Amniotic stem cell (primary cell): ENCODE data around the gene DNAH2.

Experiments used
- DNase-seq: peaks from one replicate; lab custom pipeline; 2025; lab: John Stamatoyannopoulos, UW

DNAH2 gene

DNA sequence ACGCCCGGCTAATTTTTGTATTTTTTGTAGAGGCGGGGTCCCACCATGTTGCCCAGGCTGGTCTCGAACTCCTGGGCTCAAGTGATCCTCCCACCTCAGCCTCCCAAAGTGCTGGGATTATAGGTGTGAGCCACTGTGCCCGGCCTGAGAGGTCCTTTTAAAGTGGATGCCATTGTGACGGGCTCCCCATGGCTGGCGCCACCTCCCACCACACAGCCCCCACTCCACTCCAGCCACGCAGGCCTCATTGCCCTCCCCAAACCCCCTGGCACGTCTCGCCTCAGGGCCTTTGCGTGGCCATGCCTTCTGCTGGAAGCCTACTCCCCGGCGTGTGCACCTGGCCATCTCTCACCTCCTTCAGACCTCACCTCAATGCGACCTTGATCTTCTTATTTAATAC is 104.6 kb downstream of the DNAH2 start:
- no peak for DNase-seq

DNA sequence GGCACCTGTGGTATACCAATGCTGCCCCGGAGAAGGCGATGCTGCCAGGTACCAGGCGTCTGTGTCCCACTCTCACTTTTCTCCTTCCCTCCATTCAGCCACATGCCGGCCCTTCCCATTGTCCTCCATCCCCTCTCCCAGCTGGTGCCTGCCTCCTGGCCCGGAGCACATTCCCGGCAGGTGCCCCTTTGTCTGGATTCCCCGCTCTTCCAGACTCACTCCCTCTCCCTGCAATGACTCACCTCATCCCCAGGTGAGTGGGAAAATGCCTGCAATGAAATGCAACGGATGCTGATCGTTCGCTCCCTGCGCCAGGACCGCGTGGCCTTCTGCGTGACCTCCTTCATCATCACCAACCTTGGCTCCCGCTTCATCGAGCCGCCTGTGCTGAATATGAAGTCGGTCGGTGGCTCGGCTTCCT is 106.0 kb downstream of the DNAH2 start:
- DNase-seq: no peak

DNA sequence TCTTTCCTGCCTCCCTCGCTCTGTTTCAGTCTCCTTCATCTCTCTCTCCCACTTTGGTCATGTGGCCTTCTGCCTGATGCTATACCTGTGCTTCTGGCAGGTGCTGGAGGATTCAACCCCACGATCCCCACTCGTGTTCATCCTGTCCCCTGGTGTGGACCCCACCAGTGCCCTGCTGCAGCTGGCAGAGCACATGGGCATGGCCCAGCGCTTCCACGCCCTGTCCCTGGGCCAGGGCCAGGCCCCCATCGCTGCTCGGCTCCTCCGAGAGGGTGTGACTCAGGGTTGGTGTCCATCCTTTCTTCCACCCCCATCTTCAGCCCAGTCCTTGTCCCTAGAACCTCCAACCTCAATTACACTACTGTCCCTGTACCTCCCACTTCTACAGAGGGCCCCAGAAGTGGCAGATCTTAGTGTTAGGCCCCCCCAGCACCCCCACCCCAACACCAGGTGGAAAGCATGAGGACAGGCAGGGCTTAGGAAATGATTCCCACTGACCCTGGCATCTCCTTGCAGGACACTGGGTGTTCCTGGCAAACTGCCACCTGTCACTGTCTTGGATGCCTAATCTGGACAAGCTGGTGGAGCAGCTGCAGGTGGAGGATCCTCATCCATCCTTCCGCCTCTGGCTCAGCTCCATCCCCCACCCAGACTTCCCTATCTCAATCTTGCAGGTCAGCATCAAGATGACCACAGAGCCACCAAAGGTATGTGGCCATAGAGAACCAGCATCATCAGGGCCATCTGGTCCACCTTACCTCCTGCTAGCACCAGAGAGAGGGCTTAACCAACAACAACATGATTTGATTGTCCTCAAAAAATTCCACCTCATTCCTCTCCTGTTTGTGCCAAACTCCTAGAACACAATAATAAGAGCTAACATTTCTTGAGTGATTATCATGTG is 106.7 kb downstream of the DNAH2 start:
- DNase-seq: no peak

DNA sequence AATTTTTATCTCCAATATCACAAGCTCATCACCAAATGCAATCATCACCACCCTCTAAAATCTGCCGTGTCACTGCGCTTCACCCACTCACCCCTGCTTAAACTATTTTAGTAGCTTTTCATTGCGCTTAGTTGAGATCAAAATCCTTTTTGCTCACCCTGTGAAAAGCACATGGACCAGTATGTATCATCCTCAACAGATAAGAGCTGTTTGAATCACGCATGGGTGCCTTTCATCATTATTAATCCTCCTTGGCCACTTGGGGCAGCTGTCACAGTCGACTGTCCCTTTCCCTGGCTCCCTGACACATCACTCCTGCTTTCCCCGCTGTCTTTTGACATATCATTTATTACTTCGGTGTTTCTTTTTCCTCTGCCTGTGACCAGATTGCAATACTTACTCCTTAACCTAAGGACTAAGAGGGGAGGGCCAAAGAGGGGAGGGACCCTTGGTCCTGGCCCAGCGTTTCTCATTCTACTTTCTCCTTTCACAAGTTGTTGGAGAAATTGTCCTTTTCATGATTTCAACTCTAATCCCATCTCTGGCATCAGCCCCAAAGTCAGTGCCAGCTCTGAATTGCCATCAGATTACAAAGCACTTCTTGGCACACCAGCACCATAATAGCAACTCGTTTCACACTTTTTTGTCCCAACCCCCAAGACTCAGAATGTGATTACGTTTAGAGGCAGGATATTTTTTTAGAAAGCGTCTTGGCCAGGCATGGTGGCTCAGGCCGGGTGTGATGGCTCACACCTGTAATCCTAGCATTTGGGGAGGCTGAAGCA is 107.9 kb downstream of the DNAH2 start:
- no peak for DNase-seq

DNA sequence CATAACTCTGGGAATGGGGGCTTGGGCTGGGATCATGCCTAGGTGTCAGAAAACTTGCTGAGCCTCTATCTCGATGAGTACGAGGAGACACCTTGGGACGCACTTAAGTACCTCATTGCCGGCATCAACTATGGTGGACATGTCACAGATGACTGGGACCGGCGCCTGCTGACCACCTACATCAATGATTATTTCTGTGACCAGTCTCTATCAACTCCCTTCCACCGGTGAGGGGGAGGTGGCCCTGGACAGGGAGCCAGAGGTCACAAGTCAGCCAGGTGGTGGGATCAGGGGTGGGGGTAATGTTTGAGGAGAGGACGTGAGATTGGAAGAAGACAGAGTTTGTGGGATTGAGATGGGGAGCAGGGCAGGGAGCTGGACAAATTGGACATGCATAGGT is 113.1 kb downstream of the DNAH2 start:
- no peak for DNase-seq

DNA sequence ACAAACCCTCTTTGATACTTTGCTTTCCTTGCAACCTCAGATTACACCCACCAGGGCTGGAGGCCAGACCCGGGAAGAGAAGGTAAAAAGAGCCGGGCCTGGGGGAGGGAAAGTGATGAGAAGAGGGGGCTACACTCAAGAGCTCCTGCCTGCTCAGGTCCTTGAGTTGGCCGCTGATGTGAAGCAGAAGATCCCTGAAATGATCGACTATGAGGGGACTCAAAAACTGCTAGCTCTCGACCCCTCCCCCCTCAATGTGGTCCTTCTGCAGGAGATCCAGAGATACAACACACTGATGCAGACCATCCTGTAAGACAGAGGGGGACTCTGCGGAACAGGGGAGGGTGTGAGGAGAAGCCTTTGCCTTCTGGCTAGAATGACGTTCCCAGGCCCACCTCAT is 113.7 kb downstream of the DNAH2 start:
- no peak for DNase-seq

DNA sequence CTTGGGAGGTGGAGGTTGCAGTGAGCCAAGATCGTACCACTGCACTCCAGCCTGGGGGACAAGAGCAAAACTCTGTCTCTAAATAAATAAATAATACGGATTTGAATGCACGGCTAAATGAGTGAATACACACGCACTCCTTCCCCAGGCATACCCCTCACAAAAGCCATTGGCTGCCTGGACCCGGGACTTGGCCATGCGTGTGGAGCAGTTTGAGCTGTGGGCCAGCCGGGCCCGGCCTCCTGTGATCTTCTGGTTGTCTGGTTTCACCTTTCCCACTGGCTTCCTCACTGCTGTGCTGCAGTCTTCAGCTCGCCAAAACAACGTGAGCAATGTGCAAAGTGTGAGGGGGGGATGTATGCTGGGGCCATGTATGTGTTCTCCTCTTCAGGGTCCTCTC is 114.9 kb downstream of the DNAH2 start:
- DNase-seq: no peak

DNA sequence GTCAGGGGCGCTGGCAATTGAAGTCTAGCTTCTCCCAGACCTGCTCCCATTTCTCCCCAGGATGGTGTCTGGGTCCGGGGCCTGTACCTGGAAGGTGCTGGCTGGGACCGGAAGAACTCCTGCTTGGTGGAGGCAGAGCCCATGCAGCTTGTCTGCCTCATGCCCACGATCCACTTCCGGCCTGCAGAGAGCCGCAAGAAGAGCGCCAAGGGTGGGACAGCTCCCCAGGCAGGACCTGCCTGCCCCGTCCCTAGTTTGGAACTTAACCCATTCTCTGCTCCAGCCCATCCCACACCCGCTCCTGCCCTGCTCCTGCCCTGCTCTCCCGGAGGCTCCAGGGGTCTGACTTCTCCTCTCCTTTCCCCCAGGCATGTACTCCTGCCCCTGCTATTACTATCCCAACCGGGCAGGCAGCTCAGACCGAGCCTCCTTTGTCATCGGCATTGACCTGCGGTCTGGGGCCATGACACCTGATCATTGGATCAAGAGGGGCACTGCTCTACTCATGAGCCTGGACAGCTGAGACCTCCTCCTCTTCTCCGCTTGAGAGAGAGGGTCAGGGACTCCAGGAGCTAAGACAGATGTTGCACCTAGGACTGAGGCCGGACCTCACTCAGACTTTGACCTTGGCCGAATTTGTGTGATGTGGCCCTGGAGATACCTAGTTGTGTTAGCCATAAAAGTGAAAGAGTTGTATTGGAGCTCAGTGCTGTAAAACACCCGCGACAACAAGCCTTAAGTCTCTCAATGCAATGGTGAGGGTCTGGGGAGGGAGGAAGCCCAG is 115.7 kb downstream of the DNAH2 start:
- no peak for DNase-seq

DNA sequence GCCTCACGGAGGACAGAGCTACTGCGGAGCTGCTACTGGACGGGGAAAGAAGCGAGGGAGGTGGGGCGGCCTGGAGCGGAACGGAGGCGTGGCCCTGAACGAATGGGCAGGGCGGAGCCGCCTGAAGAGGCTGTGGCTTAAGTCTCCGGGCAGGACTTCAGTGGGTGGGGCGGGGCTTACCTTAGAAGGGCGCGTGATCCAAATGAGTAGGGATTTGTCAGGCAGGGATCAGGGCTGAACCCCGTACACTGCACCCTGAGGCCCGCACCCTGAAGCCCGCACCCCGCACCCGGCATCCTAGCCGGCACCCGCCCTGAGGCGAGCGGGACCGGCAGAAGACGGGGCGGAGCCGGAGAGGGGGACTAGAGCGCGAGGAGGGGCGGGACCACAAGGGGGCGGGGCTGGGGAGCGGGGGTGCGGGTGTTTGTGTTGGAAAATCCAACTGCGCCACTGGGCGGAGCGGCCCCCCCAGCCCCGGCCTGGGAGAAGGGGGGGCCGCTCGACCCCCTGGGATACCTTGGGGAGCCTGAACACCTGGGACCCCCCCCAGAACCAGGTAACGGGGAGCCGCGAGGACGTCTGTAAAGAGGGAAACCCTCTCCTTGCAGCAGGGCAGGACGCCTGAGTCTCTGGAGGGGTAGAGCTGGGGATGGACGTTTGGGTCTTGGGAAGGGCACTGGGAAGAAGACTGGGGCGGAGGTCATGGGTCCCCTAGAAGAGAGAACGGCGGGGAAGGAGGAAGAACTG is 116.4 kb downstream of the DNAH2 start, which contains the start of gene KDM6B:
Gene KDM6B, plus strand, starts transcription at position 423 of the 747 bp plus-strand sequence. CDS start 11,338 bp downstream, outside the sequence.
- DNase-seq: peak; percentile 86

DNA sequence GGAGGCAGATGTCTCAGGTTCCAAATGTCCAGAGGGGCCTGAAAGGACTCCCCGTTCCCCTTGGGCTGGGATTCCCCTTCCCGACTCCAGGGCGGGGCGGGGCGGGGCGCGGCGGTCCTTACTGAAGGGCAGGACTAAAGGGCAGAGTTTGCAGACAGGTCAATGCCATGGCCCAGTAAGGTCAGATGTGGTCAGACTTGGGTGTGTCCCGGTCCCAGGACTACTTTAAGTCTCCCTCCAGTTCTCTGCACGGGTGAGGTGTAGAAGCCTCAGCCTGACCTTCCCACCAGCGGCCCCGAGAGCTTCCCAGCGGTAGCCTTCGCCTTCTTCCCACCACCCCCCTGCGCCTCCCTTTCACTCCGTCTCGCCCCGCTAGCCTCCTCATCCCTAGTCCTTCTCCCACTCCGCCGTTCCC is 117.0 kb downstream of the DNAH2 start:
- DNase-seq: no peak

DNA sequence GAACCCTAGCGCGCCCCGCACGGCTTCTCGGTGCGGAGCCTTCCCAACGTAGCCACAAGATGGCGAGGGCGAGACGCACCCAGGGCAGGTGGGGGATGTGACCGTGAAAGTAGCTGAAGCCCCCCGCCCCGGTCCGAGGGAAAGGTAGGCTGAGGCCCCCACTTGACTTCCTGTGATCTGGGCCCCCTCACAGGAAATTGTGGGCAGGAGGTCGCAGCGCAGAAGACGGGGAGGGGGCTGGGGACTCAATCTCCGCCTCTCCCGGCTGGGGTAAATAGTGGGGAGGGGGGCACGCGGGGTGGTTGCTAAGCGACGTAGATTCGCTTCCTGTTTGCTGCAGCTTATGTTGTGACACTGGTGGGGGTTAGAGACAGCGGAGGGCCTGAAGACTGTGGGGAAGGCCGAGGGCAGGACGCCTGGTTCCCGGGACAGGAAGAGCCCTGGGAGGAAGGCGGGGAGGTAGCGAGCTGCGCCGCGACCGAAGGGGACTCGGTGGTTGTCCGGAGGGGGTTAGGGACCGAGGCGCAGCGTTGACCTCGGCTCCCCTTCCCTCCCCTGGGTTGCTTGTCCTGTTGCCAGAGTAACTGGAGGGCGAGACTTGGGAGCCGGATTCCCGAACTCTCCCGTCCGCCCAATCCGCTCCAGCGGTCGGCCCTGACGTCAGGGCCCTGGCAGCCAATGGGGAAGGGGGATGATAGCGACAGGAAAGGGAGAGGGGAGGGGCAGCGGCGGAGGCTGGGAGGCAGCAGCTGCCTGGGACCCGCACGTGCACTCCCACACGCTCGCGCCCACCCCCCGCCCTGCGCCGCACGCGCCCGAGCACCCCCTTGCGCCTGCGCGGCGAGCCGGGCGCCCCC is 117.6 kb downstream of the DNAH2 start:
- DNase-seq: peak; percentile 96

DNA sequence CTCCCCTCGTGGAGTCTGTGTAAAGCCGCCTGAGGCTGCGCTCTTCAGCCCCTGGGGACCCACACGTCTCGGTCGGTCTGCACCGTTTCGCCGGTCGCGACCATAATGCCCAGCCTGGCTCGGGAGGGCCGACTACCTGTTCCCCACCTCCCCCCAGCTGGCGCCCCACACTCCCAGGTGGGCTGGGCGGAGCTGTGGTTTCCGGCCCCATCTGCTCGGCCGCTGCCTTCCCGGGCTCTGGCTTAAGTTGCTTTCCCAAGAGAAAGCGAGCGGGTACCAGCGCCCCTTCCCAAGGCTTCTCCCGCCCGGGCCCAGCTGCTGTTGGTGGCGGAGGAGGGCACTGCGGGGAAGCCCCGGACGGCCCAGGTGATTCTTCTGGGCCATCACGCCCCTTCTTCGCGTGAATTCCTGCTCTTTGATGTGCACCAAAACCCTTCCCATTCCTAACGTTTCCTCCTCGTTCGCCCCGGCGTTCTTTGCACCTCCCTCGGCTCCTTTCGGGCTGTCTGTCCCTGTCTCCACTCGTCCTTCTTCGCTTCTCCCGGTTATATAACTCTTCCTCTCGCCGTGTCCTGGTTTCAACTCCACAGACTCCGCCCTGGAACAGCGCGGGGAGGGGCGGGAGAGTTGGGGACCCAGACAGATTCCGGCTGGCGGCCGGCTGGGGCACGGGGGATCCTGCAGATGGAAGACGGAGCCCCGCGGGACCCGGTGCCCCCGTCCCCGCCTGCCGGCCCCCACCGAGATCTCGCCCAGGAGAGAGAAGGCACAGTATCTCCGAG is 118.5 kb downstream of the DNAH2 start:
- no peak for DNase-seq

DNA sequence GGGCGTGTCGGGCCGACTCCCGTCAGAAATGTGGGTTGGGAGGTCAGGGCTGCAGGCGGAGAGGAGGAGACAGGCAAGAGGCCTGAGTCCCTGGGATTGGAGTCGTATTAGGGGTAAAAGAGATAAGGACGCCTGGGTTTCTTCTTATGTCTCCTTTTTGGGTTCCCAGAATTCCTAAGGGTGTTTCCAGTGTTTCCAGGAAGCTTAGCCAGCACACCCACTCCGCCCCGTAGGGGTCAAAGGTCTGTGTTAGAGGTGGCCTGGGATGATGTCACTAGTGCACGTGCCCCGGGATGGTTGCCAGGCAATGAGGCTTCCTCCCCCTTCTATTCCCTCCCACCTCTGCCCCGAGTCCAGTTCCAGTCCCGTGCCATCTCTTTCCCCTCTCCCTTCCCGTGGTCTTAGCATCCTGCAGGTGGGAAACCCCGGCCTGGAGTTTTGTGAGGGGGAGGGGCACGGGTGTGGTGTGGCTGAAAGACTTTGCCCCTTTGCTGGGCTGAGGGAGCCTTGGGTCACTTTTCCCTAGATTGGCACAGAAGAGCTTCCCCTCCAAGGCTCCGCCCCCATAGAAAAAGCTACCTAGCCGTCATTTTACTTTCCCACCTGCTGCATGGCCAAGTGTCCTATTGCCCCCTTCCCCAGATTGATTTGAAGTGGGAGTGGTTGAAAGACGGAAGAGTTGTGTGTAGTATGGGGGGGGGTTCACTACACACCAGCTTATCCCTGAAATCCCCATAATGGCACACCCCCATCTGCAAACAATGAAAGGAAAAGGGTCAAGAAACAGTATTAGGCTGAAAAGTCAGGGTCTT is 119.3 kb downstream of the DNAH2 start:
- peak; percentile 65 for DNase-seq

DNA sequence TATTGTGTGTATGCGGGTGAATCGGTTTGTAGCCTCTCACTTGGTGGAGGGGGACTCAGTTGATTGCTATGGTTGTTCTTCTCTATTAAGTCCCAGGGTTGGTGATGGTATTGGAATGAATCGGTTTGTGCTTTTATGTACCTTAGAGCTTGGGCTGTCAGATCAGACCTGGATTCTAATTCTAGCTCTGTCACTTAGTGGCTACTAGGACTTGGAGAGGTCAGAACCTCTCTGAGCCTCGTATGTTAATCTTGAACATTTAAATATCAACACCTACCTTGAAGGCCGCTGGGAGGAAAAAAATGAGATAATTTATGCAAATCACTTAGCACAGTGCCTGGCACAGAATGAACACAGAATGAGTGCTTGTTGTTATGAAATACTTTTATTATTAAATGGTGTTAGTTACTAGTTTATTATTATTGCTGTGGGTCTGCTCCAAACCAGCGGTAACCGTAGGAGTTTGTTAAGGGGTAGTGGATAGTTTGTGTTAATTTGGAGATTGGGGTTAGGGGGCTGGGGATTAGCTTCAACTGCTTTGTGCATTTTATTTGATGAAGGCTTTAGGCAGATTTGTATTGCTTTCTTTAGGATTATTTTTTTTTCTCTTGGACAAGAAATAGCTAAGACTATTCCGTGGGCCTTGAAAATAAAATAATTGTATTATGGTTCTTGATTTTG is 120.0 kb downstream of the DNAH2 start:
- no peak for DNase-seq

DNA sequence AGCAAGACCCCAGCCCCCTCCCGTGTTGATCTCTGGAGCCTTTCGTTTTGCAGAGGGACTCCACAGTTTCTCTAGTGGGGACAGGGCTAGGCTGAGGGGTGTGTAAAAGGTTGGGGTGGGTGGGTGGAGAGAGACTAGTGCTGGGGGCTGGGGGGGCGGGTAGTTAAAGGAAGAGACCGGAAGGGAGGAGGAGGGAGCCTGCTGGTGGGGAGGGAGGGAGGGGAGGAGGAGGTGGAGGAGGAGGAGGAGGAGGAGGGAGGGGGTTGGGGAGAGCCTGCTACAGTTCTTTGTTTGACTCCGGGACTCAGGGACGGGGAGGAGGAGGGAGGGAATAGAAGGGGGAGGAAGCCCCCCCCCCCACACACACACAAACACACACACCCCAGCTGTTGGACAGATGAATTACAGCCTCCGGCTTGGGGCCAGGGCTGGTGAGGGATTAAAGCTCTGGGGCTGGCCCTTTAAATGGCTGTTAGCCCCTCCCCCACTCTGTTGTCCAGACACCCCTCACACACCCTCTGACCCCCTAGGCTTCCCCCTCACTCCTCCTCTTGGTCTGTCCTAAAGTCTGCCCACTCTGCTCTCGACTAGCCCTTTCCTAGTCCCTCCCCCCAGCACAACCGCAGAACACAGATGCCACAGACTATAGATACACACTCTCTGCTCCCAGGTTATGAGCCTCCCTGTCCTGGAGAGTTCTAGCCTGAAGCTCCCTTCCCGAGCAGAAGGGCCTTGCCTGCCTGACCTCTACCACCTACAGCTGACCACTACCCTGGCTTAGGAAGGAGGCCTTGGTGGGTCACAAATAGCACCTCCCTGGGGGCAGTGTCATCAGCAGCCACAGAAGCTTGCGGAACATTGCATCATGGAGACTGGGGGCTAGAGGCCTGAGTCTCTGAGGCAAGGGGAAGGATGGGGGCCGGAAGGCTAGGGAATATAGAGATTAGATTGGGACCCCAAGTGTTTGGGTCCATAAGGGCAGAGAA is 120.8 kb downstream of the DNAH2 start:
- peak; percentile 20 for DNase-seq

DNA sequence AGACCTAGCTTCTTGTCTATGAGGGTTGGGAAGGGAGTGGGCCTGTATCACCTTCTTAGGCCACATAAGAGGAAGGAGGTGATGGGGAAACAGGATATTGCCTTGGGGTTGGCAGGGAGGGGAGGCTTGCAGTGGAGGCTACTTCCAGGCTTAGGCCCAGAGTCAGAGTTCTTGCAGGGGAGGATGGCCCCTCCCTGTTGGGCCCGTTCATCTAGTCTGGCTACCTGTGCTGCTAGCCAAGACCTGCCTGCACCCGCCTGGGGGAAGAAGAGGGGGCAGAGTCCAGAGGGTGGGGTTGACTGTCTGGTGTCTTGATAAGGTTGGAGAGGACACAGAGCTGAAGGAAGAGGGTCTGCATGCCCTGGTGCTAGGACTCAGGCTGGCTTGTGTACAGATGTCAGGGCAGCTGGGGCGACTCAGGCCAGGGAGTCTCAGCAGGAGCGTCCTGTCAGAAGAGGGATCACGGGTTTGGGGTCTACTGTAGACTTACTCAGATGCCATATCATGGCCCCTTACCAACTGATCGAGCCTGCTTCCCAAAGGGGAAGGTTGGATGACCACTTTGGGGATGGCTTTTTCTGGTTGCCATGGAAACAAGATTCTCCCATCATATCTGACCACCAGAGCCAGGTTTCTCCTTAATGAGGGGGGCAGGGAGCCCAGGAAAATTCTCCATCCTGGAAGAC is 121.8 kb downstream of the DNAH2 start:
- DNase-seq: no peak
